ENCODE results near the gene PHACTR2. TPM values are rescaled to one million over a fixed set of nuclear protein-coding genes. Genes with fewer than 3 reads are reported as not detected.
"Not testable (repeated sequence)": the region's sequence is repeated elsewhere in the genome, so short reads cannot be mapped to it uniquely, and the experiment has no call there.

PHACTR2 gene
- total RNA-seq, 1 donor from 2014 or later = 44.7 TPM

DNA sequence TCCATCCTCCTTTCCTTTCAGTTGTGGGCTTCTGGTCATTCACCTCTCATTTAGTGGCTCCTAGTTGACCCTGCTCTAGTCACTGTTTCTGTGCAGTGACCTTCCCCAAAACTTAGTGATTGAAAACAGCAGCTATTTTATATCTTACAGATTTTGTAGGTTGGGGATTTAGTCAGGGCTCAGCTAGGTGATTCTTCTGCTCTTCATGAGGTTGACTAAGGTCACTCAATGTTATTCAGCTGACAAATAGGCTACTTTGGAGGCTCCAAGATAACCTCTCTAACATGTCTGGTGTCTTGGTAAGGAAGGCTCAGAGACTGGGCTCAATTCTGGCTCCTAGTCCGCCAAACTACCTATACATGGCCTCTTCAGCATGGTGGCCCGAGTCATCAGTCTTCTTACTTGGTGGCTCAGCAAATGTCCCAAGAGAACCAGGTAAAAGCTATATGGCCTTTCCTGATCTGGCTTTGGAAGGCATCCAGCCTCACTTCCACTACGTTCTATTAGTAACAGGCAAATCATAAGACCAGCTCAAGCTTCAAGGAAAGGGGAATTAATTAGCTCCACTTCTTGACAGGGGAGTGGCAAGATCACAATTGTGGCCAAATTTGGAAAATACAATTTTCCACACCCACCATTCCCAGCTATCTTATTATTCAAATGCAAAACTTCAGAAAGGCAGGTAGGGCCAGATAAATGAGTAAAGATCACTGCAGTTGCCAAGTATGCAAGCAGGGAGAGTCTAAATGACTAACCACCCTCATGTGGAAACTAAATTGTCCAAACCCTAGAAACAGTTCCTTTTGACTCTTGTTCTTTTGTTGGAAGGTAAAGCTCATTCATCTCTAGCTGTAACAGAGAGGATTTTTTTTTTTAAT lies 114.9 kb downstream of the PHACTR2 start:
- Histone ChIP-seq H3K9me3 (ENCODE audit: insufficient read depth, low read depth, low read length) (no peaks in the 10 kb centered on the region), H3K9ac (ENCODE audit: low read length) (no peak overlapping the region), H3K79me2 (ENCODE audit: insufficient read depth, low read length) (no peaks in the 10 kb centered on the region), H3K36me3 (ENCODE audit: insufficient read depth, low read length) (no peaks in the 10 kb centered on the region), H2AFZ (ENCODE audit: low read depth, low read length) (no peak overlapping the region), H3K27me3 (ENCODE audit: insufficient read depth, low read length) (no peaks in the 10 kb centered on the region), H4K20me1 (ENCODE audit: insufficient read depth, low read length) (no peaks in the 10 kb centered on the region), H3K4me2 (ENCODE audit: low read length) (no peak overlapping the region), H3K4me1 (ENCODE audit: insufficient read depth, low read length) (no peaks in the 10 kb centered on the region), H3K27ac (ENCODE audit: low read depth, low read length) (no peak overlapping the region), H3K4me3 (ENCODE audit: insufficient read depth, low read depth, low read length) (no peak overlapping the region)
- Mint-ChIP-seq H3K4me1 (ENCODE audit: low read depth, unreplicated experiment) (no peaks in the 10 kb centered on the region), H3K27ac (ENCODE audit: unreplicated experiment) (no peak overlapping the region), H3K36me3 (ENCODE audit: low read depth, unreplicated experiment) (peaks cover 22% of the 10 kb centered on the region), H3K9me3 (ENCODE audit: unreplicated experiment) (no peaks in the 10 kb centered on the region), H3K27me3 (ENCODE audit: low read depth, unreplicated experiment) (no peaks in the 10 kb centered on the region), H3K4me3 (ENCODE audit: unreplicated experiment) (no peak overlapping the region)
- DNase-seq (ENCODE audit: low read depth) (peak; percentile 65), FAIRE-seq (no peak)
- TF ChIP-seq, protein P1, sequence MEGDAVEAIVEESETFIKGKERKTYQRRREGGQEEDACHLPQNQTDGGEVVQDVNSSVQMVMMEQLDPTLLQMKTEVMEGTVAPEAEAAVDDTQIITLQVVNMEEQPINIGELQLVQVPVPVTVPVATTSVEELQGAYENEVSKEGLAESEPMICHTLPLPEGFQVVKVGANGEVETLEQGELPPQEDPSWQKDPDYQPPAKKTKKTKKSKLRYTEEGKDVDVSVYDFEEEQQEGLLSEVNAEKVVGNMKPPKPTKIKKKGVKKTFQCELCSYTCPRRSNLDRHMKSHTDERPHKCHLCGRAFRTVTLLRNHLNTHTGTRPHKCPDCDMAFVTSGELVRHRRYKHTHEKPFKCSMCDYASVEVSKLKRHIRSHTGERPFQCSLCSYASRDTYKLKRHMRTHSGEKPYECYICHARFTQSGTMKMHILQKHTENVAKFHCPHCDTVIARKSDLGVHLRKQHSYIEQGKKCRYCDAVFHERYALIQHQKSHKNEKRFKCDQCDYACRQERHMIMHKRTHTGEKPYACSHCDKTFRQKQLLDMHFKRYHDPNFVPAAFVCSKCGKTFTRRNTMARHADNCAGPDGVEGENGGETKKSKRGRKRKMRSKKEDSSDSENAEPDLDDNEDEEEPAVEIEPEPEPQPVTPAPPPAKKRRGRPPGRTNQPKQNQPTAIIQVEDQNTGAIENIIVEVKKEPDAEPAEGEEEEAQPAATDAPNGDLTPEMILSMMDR (IDR thresholded peaks at IDR 0.05; ENCODE audit: insufficient read depth, low read depth, low read length) = no peak
- TF ChIP-seq EZH2 (IDR thresholded peaks at IDR 0.05; ENCODE audit: insufficient read depth, low read length) = no peak

DNA sequence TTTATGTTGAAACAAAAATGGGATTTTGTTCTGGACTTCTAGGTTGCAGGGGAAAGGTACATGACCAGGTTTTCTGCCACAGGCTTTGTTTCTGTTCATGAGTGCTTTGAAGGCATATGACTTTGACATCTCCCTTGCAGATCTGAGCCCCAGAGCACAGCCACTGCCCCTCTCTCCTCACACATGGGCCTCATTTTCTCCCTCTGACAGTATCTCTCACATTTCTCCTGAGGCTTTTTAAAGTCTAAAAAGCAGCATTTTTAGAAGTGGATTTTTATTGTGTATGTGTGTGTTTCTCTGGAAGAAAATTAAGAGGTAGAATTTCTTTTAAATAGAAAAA lies 115.5 kb downstream of the PHACTR2 start:
- no peaks in the 10 kb centered on the region for H3K9me3 ChIP-seq (ENCODE audit: insufficient read depth, low read depth, low read length)
- no peaks in the 10 kb centered on the region for H3K27me3 ChIP-seq (ENCODE audit: insufficient read depth, low read length)
- H3K27ac Mint-ChIP-seq (ENCODE audit: unreplicated experiment) = no peak overlapping the region
- H3K4me3 ChIP-seq (ENCODE audit: insufficient read depth, low read depth, low read length) = no peak overlapping the region
- no peak overlapping the region for H3K4me2 ChIP-seq (ENCODE audit: low read length)
- H3K27me3 Mint-ChIP-seq (ENCODE audit: low read depth, unreplicated experiment) = no peaks in the 10 kb centered on the region
- no peaks in the 10 kb centered on the region for H4K20me1 ChIP-seq (ENCODE audit: insufficient read depth, low read length)
- no peak for TF ChIP-seq EZH2 (IDR thresholded peaks at IDR 0.05; ENCODE audit: insufficient read depth, low read length)
- TF ChIP-seq, protein P1 (IDR thresholded peaks at IDR 0.05; ENCODE audit: insufficient read depth, low read depth, low read length) = no peak
- no peaks in the 10 kb centered on the region for H3K79me2 ChIP-seq (ENCODE audit: insufficient read depth, low read length)
- no peaks in the 10 kb centered on the region for H3K4me1 ChIP-seq (ENCODE audit: insufficient read depth, low read length)
- H3K9ac ChIP-seq (ENCODE audit: low read length) = no peak overlapping the region
- no peaks in the 10 kb centered on the region for H3K36me3 ChIP-seq (ENCODE audit: insufficient read depth, low read length)
- H3K36me3 Mint-ChIP-seq (ENCODE audit: low read depth, unreplicated experiment) = peaks cover 26% of the 10 kb centered on the region
- H3K27ac ChIP-seq (ENCODE audit: low read depth, low read length) = no peak overlapping the region
- H3K9me3 Mint-ChIP-seq (ENCODE audit: unreplicated experiment) = no peaks in the 10 kb centered on the region
- H3K4me1 Mint-ChIP-seq (ENCODE audit: low read depth, unreplicated experiment) = no peaks in the 10 kb centered on the region
- DNase-seq (ENCODE audit: low read depth) = no peak
- no peak overlapping the region for H2AFZ ChIP-seq (ENCODE audit: low read depth, low read length)
- no peak for FAIRE-seq
- no peak overlapping the region for H3K4me3 Mint-ChIP-seq (ENCODE audit: unreplicated experiment)

DNA sequence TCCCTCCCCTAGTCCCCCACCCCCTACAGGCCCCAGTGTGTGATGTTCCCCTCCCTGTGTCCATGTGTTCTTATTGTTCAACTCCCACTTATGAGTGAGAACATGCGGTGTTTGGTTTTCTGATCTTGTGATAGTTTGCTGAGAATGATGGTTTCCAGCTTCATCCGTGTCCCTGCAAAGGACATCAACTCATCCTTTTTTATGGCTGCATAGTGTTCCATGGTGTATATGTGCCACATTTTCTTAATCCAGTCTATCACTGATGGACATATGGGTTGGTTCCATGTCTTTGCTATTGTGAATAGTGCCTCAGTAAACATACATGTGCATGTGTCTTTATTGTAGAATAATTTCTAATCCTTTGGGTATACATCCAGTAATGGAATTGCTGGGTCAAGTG lies 118.8 kb downstream of the PHACTR2 start:
- H3K4me3 Mint-ChIP-seq (ENCODE audit: unreplicated experiment); H3K27me3 Mint-ChIP-seq (ENCODE audit: low read depth, unreplicated experiment); H3K27ac ChIP-seq (ENCODE audit: low read depth, low read length); H3K9ac ChIP-seq (ENCODE audit: low read length); H4K20me1 ChIP-seq (ENCODE audit: insufficient read depth, low read length); FAIRE-seq; DNase-seq (ENCODE audit: low read depth); H3K27ac Mint-ChIP-seq (ENCODE audit: unreplicated experiment); H2AFZ ChIP-seq (ENCODE audit: low read depth, low read length); H3K27me3 ChIP-seq (ENCODE audit: insufficient read depth, low read length); H3K36me3 ChIP-seq (ENCODE audit: insufficient read depth, low read length); H3K9me3 ChIP-seq (ENCODE audit: insufficient read depth, low read depth, low read length); H3K4me2 ChIP-seq (ENCODE audit: low read length); H3K79me2 ChIP-seq (ENCODE audit: insufficient read depth, low read length); H3K4me1 ChIP-seq (ENCODE audit: insufficient read depth, low read length); H3K4me3 ChIP-seq (ENCODE audit: insufficient read depth, low read depth, low read length); H3K4me1 Mint-ChIP-seq (ENCODE audit: low read depth, unreplicated experiment): not testable (repeated sequence)
- peaks cover 25% of the 10 kb centered on the region for H3K36me3 Mint-ChIP-seq (ENCODE audit: low read depth, unreplicated experiment)
- H3K9me3 Mint-ChIP-seq (ENCODE audit: unreplicated experiment) = peaks cover 20% of the 10 kb centered on the region

DNA sequence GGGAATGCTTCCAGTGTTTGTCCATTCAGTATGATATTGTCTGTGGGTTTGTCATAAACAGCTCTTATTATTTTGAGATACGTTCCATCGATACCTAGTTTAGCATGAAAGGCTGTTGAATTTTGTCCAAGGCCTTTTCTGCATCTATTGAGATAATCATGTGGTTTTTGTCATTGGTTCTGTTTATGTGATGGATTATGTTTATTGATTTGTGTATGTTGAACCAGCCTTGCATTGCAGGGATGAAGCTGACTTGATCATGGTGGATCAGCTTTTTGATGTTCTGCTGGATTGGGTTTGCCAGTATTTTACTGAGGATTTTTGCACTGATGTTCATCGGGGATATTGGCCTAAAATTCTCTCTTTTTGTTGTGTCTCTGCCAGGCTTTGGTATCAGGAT lies 120.7 kb downstream of the PHACTR2 start:
- not testable (repeated sequence) for H3K9me3 ChIP-seq (ENCODE audit: insufficient read depth, low read depth, low read length); H3K79me2 ChIP-seq (ENCODE audit: insufficient read depth, low read length); H3K27me3 ChIP-seq (ENCODE audit: insufficient read depth, low read length); H4K20me1 ChIP-seq (ENCODE audit: insufficient read depth, low read length); H3K27ac ChIP-seq (ENCODE audit: low read depth, low read length); H3K9ac ChIP-seq (ENCODE audit: low read length); H3K4me2 ChIP-seq (ENCODE audit: low read length); H3K27me3 Mint-ChIP-seq (ENCODE audit: low read depth, unreplicated experiment); H2AFZ ChIP-seq (ENCODE audit: low read depth, low read length); H3K4me1 ChIP-seq (ENCODE audit: insufficient read depth, low read length); H3K4me1 Mint-ChIP-seq (ENCODE audit: low read depth, unreplicated experiment); H3K4me3 Mint-ChIP-seq (ENCODE audit: unreplicated experiment); DNase-seq (ENCODE audit: low read depth); H3K36me3 ChIP-seq (ENCODE audit: insufficient read depth, low read length); H3K4me3 ChIP-seq (ENCODE audit: insufficient read depth, low read depth, low read length); H3K27ac Mint-ChIP-seq (ENCODE audit: unreplicated experiment); FAIRE-seq
- peaks cover 27% of the 10 kb centered on the region for H3K36me3 Mint-ChIP-seq (ENCODE audit: low read depth, unreplicated experiment)
- peaks cover 20% of the 10 kb centered on the region for H3K9me3 Mint-ChIP-seq (ENCODE audit: unreplicated experiment)

Measured in astrocyte (in vitro differentiated cells and primary cell).